GM12874 (cell line): ENCODE data around the gene SLC25A6.

Source experiments
- TF ChIP-seq, protein P1 (sequence below): IDR thresholded peaks from 2 replicates; pipeline ENCODE4 v1.5.1; 2011; ENCODE audit warnings: low read depth, mild to moderate bottlenecking, control low read depth, low read length, moderate library complexity; ENCODE audit not compliant: insufficient read depth

The SLC25A6 gene

DNA sequence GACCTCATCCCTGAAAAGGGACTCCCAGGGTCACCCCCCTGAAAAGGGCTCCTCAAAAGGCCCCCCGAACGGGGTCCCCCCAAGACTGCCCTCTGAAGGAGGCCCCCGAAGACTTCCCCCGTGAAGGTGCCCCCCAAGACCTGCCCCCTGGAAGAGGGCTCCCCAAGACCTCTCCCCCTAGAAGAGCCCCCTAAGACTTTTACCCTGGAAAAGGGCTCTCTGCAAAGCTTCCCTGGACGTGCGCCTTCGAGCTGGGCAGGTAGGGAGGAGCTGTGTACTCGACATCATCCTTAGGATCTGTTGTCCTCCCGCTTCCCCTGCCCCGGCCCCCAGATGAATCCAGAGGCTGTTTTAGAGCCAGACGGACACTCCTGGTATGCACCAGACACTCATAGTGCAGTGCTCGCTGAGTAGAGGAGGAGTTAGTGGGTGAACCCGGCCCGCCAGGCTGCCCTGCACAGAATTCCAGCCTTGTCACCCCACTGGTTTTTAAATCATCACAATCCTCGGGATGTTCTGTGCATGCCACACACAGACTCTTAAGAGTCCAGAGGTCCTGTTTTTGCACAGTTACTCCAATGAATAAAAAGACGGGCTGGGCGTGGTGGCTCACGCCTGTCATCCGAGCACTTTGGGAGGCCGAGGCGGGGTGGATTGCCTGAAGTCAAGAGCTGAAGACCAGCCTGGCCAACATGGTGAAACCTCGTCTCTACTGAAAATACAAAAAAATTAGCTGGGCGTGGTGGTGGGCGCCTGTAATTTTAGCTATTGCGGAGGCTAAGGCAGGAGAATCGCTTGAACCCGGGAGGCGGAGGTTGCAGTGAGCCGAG, 5.7 kb upstream of the SLC25A6 start:
- TF ChIP-seq, protein P1, sequence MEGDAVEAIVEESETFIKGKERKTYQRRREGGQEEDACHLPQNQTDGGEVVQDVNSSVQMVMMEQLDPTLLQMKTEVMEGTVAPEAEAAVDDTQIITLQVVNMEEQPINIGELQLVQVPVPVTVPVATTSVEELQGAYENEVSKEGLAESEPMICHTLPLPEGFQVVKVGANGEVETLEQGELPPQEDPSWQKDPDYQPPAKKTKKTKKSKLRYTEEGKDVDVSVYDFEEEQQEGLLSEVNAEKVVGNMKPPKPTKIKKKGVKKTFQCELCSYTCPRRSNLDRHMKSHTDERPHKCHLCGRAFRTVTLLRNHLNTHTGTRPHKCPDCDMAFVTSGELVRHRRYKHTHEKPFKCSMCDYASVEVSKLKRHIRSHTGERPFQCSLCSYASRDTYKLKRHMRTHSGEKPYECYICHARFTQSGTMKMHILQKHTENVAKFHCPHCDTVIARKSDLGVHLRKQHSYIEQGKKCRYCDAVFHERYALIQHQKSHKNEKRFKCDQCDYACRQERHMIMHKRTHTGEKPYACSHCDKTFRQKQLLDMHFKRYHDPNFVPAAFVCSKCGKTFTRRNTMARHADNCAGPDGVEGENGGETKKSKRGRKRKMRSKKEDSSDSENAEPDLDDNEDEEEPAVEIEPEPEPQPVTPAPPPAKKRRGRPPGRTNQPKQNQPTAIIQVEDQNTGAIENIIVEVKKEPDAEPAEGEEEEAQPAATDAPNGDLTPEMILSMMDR, result no peak

DNA sequence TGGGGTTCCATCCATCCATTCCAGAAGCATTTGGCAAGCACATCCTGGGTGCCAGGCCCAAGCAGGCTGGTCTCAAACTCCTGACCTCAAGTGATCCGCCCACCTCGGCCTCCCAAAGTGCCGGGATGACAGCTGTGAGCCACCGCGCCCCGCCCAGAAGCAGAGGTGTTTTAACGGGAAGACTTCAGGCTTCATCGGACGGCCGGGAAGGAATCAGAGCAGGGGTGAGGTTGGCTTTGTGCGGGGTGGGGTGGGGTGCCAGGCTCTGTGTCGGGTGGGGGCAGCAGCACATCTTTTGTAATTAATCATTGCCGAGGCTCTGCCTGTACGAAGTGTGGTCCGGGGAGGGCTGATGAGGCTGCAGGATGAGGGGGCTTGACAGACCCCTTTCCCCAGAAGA, 5.1 kb upstream of the SLC25A6 start:
- TF ChIP-seq, protein P1, result no peak

GRCh38 chrX:1395646-1396216, 3.8 kb upstream of the SLC25A6 start:
- TF ChIP-seq, protein P1, result no peak

- TF ChIP-seq, protein P1, result no peak
Measured at GRCh38 chrX:1394731-1395501, 3.0 kb upstream of the SLC25A6 start.

GRCh38 chrX:1393871-1394615, 2.1 kb upstream of the SLC25A6 start:
- TF ChIP-seq, protein P1, result no peak

DNA sequence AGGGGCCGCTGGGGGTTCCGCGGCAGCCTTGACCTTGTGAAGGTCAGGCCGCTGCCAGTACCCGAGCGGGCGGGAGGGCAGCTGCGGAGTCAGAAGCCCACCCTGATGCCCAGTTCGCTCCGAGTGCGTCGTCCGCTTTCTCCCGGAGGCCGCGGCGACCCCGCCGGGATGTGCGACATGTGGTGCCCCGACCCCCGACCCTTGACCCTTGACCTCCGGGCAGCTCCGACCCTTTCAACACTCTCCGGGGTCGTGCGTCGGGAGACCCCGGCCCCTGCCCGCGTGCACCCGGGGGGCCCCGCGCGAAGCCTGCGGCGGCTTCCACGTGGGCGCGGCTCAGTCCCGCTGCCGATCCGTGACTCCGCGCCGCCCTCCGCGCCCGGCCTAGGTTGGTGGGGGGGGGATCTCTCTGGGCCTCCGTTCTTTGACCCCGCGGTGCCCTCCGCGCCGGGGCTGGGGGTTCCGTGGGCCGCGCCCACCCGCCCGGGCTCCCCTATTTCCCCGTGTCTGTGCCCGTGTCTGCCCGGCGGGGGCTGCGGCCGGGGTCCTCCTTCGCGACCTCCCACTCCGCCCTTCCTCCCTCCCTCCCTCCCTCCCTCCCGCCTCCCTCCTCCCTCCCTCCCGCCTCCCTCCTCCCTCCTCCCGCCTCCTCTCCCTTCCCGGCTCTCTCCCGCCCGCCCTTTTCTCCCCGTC, 609 bp upstream of the SLC25A6 start:
- TF ChIP-seq, protein P1, result no peak
